ENCODE measurements around the gene RSRP1. TPM values are rescaled to one million over a fixed set of nuclear protein-coding genes. Genes with fewer than 3 reads are reported as not detected.

Gene RSRP1
- total and polyA plus RNA-seq, 2 donors (not counting 1 experiment from before 2014, with no cell fraction given), result 387 to 482 TPM

DNA sequence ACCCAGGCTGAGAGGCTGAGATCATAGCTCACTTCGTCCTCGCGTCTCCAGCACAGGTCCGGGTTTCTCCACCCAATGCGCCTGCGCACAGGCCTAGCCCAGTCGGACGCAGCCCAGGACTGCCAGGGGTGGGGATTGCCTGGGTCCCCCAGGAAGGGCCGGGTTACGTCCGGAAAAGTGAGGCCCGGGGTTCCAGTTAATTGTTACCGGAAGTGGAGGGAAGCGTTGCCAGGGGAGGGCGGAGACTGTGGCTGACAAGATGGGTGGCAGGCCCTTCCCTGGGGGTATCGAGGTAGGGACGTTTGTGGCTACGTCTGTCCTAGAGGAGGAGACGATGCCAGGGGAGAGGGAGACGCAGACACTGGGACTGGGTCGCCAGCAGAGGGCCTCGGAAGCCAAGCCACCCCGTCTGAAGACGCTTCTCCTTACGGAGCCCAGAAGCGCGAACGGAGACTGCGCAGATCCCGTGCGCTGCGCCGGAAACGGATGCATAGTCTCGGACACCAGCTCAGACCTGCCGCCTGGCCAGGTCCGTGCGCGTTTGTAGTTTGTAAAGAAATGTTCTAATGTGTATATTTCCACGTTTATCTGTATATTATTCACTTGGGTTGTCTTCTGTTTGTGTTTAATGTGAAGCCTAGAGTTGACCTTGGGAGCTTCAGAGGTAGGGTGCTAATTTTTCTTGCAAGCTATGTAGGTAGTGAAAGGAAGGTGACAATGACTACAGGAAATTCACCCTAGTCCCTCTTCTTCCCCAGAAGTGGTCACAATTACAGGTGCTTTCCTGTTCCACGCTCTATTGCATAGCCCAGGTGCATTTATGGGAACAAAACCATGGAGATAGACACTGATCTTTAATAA lies 7.3 kb downstream of the RSRP1 start:
- H3K4me2 ChIP-seq (replicated peaks; ENCODE audit: low read depth, low read length, poor library complexity, severe bottlenecking), result peak overlapping the region; percentile 83
- 2% methylated on average over 31 of the region's 41 CpGs for WGBS (ENCODE audit: insufficient coverage)
- no peak for TF ChIP-seq EZH2 (IDR thresholded peaks at IDR 0.05; ENCODE audit: borderline replicate concordance, insufficient read depth, low read depth, low read length, poor library complexity, severe bottlenecking)
- TF ChIP-seq, protein P1, sequence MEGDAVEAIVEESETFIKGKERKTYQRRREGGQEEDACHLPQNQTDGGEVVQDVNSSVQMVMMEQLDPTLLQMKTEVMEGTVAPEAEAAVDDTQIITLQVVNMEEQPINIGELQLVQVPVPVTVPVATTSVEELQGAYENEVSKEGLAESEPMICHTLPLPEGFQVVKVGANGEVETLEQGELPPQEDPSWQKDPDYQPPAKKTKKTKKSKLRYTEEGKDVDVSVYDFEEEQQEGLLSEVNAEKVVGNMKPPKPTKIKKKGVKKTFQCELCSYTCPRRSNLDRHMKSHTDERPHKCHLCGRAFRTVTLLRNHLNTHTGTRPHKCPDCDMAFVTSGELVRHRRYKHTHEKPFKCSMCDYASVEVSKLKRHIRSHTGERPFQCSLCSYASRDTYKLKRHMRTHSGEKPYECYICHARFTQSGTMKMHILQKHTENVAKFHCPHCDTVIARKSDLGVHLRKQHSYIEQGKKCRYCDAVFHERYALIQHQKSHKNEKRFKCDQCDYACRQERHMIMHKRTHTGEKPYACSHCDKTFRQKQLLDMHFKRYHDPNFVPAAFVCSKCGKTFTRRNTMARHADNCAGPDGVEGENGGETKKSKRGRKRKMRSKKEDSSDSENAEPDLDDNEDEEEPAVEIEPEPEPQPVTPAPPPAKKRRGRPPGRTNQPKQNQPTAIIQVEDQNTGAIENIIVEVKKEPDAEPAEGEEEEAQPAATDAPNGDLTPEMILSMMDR (IDR thresholded peaks at IDR 0.05), result peak; percentile 71
- H3K9ac ChIP-seq (ENCODE audit: low read length), result peak overlapping the region; percentile 69
- ChIA-PET POLR2A (interaction anchor here (0.5 to 1.8 kb wide), 6 partner anchors 9 to 1035 kb away, joined by 3 to 8 read pairs (median 5); no protein-coding TSS in a partner anchor), CTCF (interaction anchor here (0.5 to 1.6 kb wide), 5 partner anchors 9 to 1744 kb away, joined by 3 to 5 read pairs (median 3); no protein-coding TSS in a partner anchor)
- ATAC-seq (ENCODE audit: low read depth) (peak; percentile 86), DNase-seq (peak; percentile 91)
- no peaks in the 10 kb centered on the region for H3K27me3 ChIP-seq (replicated peaks in 1 of 4; ENCODE audit: control extremely low read depth in 1 of 4, control insufficient read depth in 3 of 4, insufficient read depth in 4 of 4, low read length in 3 of 4)
- peaks cover 31% of the 10 kb centered on the region for H3K79me2 ChIP-seq (ENCODE audit: control insufficient read depth, insufficient read depth, low read length)
- H3K9me3 ChIP-seq (ENCODE audit: control extremely low read depth in 1 of 3, control insufficient read depth in 2 of 3, insufficient read depth in 1 of 3, low read length in 2 of 3), result no peaks in the 10 kb centered on the region
- peak overlapping the region; percentile 50 to 68 (median 64) for H3K4me3 ChIP-seq (ENCODE audit: control extremely low read depth in 1 of 5, extremely low read depth in 1 of 5, insufficient read depth in 1 of 5, low read depth in 2 of 5, low read length in 4 of 5)
- intact Hi-C loops (cut with micrococcal nuclease), result loop anchor here (1.0 to 10.0 kb wide), 5 partner anchors 7 to 575 kb away; partner anchors contain the start of genes MACO1, MAN1C1, MTFR1L and RSRP1
- peaks cover 33% of the 10 kb centered on the region for H4K20me1 ChIP-seq (ENCODE audit: control insufficient read depth, insufficient read depth, low read length, poor library complexity, severe bottlenecking)
- Mint-ChIP-seq H3K4me3 (peak overlapping the region; percentile 95), H3K4me1 (peaks cover 60% of the 10 kb centered on the region), H3K27me3 (no peaks in the 10 kb centered on the region), H3K9me3 (ENCODE audit: insufficient read depth) (no peaks in the 10 kb centered on the region), H3K27ac (peak overlapping the region; percentile 98)
- H3K4me1 ChIP-seq (ENCODE audit: control insufficient read depth in 2 of 2, insufficient read depth in 2 of 2, low read length in 2 of 2), result peaks cover 37 to 46% of the 10 kb centered on the region in 2 donors
- peak overlapping the region; percentile 75 to 95 for H3K27ac ChIP-seq (ENCODE audit: low read length in 2 of 2)
- peak overlapping the region; percentile 77 for H2AFZ ChIP-seq (ENCODE audit: insufficient read depth, low read depth, low read length, poor library complexity, severe bottlenecking)
- H3K36me3 ChIP-seq (replicated peaks in 1 of 2; ENCODE audit: control extremely low read depth in 1 of 2, control insufficient read depth in 1 of 2, extremely low read depth in 1 of 2, insufficient read depth in 2 of 2, low read length in 1 of 2), result peaks cover 8 to 37% of the 10 kb centered on the region in 2 experiments

DNA sequence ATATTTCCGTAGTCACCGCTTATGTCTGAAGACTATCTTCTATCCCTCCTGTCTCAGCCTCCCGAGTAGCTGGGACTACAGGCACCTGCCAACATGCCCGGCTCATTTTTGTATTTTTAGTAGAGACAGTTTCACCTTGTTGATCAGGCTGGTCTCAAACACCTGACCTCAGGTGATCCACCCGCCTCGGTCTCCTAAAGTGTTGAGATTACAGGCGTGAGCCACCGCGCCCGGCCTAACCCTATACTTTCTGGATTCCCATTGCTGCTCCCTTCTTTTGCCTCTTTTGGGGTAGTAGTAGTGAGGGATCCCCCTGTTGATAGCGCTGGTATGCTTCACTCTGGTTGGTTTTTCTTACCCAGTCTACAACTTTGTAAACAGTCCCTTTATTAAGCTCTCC lies 9.2 kb downstream of the RSRP1 start:
- Mint-ChIP-seq H3K27me3 (no peaks in the 10 kb centered on the region), H3K27ac (peak overlapping the region; percentile 37), H3K9me3 (ENCODE audit: insufficient read depth) (no peaks in the 10 kb centered on the region), H3K4me3 (no peak overlapping the region), H3K4me1 (peaks cover 52% of the 10 kb centered on the region)
- ChIA-PET POLR2A (interaction anchor here (0.6 kb wide), 3 partner anchors 24 to 677 kb away, joined by 3 read pairs; no protein-coding TSS in a partner anchor), CTCF (no interaction called here)
- Histone ChIP-seq H3K27me3 (replicated peaks in 1 of 4; ENCODE audit: control extremely low read depth in 1 of 4, control insufficient read depth in 3 of 4, insufficient read depth in 4 of 4, low read length in 3 of 4) (no peaks in the 10 kb centered on the region), H3K9ac (ENCODE audit: low read length) (no peak overlapping the region), H3K4me2 (replicated peaks; ENCODE audit: low read depth, low read length, poor library complexity, severe bottlenecking) (no peak overlapping the region), H3K9me3 (ENCODE audit: control extremely low read depth in 1 of 3, control insufficient read depth in 2 of 3, insufficient read depth in 1 of 3, low read length in 2 of 3) (no peaks in the 10 kb centered on the region), H3K4me3 (ENCODE audit: control extremely low read depth in 1 of 5, extremely low read depth in 1 of 5, insufficient read depth in 1 of 5, low read depth in 2 of 5, low read length in 4 of 5) (no peak overlapping the region), H3K4me1 (ENCODE audit: control insufficient read depth in 2 of 2, insufficient read depth in 2 of 2, low read length in 2 of 2) (peaks cover 33 to 48% of the 10 kb centered on the region in 2 donors), H2AFZ (ENCODE audit: insufficient read depth, low read depth, low read length, poor library complexity, severe bottlenecking) (no peak overlapping the region), H3K79me2 (ENCODE audit: control insufficient read depth, insufficient read depth, low read length) (peaks cover 46% of the 10 kb centered on the region), H4K20me1 (ENCODE audit: control insufficient read depth, insufficient read depth, low read length, poor library complexity, severe bottlenecking) (peaks cover 15% of the 10 kb centered on the region), H3K27ac (ENCODE audit: low read length in 2 of 2) (peak overlapping the region in 1 of 2 donors; percentile 45), H3K36me3 (replicated peaks in 1 of 2; ENCODE audit: control extremely low read depth in 1 of 2, control insufficient read depth in 1 of 2, extremely low read depth in 1 of 2, insufficient read depth in 2 of 2, low read length in 1 of 2) (peaks cover 2 to 18% of the 10 kb centered on the region in 2 experiments)
- TF ChIP-seq, protein P1 (IDR thresholded peaks at IDR 0.05), result no peak
- TF ChIP-seq EZH2 (IDR thresholded peaks at IDR 0.05; ENCODE audit: borderline replicate concordance, insufficient read depth, low read depth, low read length, poor library complexity, severe bottlenecking), result no peak
- DNase-seq, result no peak
- ATAC-seq (ENCODE audit: low read depth), result no peak
- intact Hi-C loops (cut with micrococcal nuclease), result no loop called here
- WGBS (ENCODE audit: insufficient coverage), result 100% methylated on average over 6 of the region's 11 CpGs
